Spleen (tissue), 11 donors: ENCODE data around the gene HOXD11. TPM values are rescaled to one million over a fixed set of nuclear protein-coding genes. Genes with fewer than 3 reads are reported as not detected.

Source experiments
- DNase-seq: peaks from one replicate; pipeline ENCODE4 v3.0.0-alpha.2; 2020
- H3K27ac ChIP-seq, 8 donors: fragments of 200-600 bp; sonication (generic) in 7 of 8; 1 replicate in 4 of 8; 2 replicates in 4 of 8; pipeline versions ENCODE4 v1.5.0 to v1.8.0; 2016 to 2021; ENCODE audit warnings: inconsistent platforms in 4 of 8, mild to moderate bottlenecking in 4 of 8, moderate library complexity in 1 of 8
- H3K27me3 ChIP-seq, 7 donors: fragments of 200-600 bp; sonication (generic) in 6 of 7; replicated peaks in 1 of 7; 1 replicate in 4 of 7; 2 replicates in 3 of 7; pipeline versions ENCODE4 v1.5.0 to v1.8.0; 2016 to 2021; ENCODE audit warnings: inconsistent platforms in 3 of 7, mild to moderate bottlenecking in 1 of 7
- H3K36me3 ChIP-seq, 6 donors: fragments of 200-600 bp; sonication (generic) in 5 of 6; 1 replicate in 4 of 6; 2 replicates in 2 of 6; pipeline versions ENCODE4 v1.5.0 to v1.8.0; 2016 to 2021; ENCODE audit warnings: inconsistent platforms in 2 of 6
- H3K4me1 ChIP-seq, 6 donors: fragments of 200-600 bp; sonication (generic) in 5 of 6; 1 replicate in 3 of 6; 2 replicates in 3 of 6; pipeline versions ENCODE4 v1.5.0 to v1.8.0; 2016 to 2021; ENCODE audit warnings: inconsistent platforms in 3 of 6
- H3K4me3 ChIP-seq, 8 donors: fragments of 200-600 bp; sonication (generic) in 7 of 8; 1 replicate in 4 of 8; 2 replicates in 4 of 8; pipeline versions ENCODE4 v1.5.0 to v1.8.0; 2016 to 2021; ENCODE audit warnings: inconsistent platforms in 4 of 8, mild to moderate bottlenecking in 4 of 8, moderate library complexity in 2 of 8
- H3K9me3 ChIP-seq, 8 donors: fragments of 200-600 bp; sonication (generic) in 7 of 8; 1 replicate in 4 of 8; 2 replicates in 4 of 8; pipeline versions ENCODE4 v1.5.0 to v1.8.0; 2016 to 2021; ENCODE audit warnings: inconsistent platforms in 4 of 8
- POLR2A ChIP-seq, 3 donors: fragments of 450-650 bp; IDR thresholded peaks; one replicate each; pipeline ENCODE4 v1.5.1; 2017; ENCODE audit warnings: antibody characterized with exemption in 3 of 3, mild to moderate bottlenecking in 1 of 3
- POLR2AphosphoS5 ChIP-seq, 3 donors: sonication (generic); formaldehyde crosslinking; IDR thresholded peaks; one replicate each; pipeline ENCODE4 v1.5.1; 2017; ENCODE audit warnings: antibody characterized with exemption in 3 of 3
- WGBS, 5 donors: extraction: QIAGEN DNeasy Blood & Tissue Kit in 3 of 5; methylation state at CpG; one replicate each; pipeline versions ENCODE4 v1.1.5 to v1.1.7; 2013 to 2018; 5-methylcytosine and 5-hydroxymethylcytosine counted together
- intact Hi-C: fragments of 100-400 bp; cut with DNase I; formaldehyde crosslinking; loops from one replicate; pipeline ENCODE4 v1.15.0; 2023; ENCODE audit warnings: low total_unique reads
- polyA plus RNA-seq, 3 donors: library from polyadenylated mRNA; stranded (reverse); fragments of 200-250 nt; gene quantifications; one replicate each; pipeline ENCODE4 v1.2.1, GENCODE V29; 2013
- total RNA-seq, 7 donors: library from RNA; depleted of rRNA in 3 of 7; stranded (reverse); fragments of >200 nt in 3 of 7; fragmentation: NEBNext Ultra II Directional in 4 of 7; extraction: Animal tissue kit (Norgen Biotek cat#: 25700) in 4 of 7; gene quantifications; one replicate each; pipeline versions ENCODE4 v1.1.0 to v1.2.1, GENCODE V29; 2016 to 2021
- TF ChIP-seq, protein P1 (sequence below), 11 experiments: fragments of 200-600 bp in 7 of 11; fragments of 450-650 bp in 4 of 11; sonication (generic) in 4 of 11; IDR thresholded peaks in 8 of 11; conservative IDR thresholded peaks in 3 of 11; 1 replicate in 7 of 11; 2 replicates in 4 of 11; pipeline versions ENCODE4 v1.4.0 to v1.8.0; 2016 to 2021; ENCODE audit warnings: antibody characterized with exemption in 11 of 11, inconsistent platforms in 4 of 11, mild to moderate bottlenecking in 1 of 11
- donor health status: healthy with polysubstance abuse.
- donor health status: DM: no; HTN: no; CAD: no; lungs with moderate emphysema.
- donor health status: DM: no; HTN: no; CAD: no.
- donor health status: Bipolar disorder and iron deficiency.
- donor health status: healthy.
- donor health status: DM: no; HTN: no; CAD: no.
- donor health status: DM: yes; HTN: yes; CAD: no.

HOXD11 gene
- total and polyA plus RNA-seq, 10 donors = not detected

DNA sequence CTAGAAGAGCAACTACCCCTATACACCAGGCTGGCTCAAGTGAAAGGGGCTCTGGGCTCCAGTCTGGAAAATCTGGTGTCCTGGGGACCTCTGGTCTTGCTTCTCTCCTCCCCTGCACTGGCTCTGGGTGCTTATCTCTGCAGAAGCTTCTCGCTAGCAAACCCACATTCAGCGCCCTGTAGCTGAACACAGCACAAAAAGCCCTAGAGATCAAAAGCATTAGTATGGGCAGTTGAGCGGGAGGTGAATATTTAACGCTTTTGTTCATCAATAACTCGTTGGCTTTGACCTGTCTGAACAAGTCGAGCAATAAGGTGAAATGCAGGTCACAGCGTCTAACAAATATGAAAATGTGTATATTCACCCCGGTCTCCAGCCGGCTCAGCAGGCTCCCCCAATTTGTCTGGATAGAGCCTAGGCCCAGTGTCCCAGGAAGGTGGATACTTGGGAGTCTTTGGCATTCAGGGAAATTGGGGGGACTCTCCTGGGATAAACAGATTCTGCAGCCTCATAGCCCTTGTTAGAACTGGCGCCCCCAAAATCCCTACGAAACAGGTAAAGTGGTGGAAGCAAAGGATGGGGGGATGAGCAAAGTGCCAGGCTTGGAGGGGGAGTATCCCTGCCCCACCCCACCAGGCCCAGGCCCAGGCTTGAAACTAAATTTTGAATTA is 41.8 kb downstream of the HOXD11 start:
- H3K4me1 ChIP-seq = peaks cover 0 to 25% (median 7%) of the 10 kb centered on the region in 6 donors
- H3K27ac ChIP-seq = no peak overlapping the region
- intact Hi-C loops = no loop called here
- H3K4me3 ChIP-seq = no peak overlapping the region
- peaks cover 0 to 100% (median 64%) of the 10 kb centered on the region in 7 donors for H3K27me3 ChIP-seq
- 41 to 57% (median 49%) methylated on average over 11 of the region's 11 CpGs for WGBS, 5 donors
- no peak for DNase-seq
- H3K36me3 ChIP-seq = no peaks in the 10 kb centered on the region
- TF ChIP-seq POLR2AphosphoS5 (IDR thresholded peaks at IDR 0.05) (no peak), POLR2A (IDR thresholded peaks at IDR 0.05) (no peak)
- TF ChIP-seq, protein P1, sequence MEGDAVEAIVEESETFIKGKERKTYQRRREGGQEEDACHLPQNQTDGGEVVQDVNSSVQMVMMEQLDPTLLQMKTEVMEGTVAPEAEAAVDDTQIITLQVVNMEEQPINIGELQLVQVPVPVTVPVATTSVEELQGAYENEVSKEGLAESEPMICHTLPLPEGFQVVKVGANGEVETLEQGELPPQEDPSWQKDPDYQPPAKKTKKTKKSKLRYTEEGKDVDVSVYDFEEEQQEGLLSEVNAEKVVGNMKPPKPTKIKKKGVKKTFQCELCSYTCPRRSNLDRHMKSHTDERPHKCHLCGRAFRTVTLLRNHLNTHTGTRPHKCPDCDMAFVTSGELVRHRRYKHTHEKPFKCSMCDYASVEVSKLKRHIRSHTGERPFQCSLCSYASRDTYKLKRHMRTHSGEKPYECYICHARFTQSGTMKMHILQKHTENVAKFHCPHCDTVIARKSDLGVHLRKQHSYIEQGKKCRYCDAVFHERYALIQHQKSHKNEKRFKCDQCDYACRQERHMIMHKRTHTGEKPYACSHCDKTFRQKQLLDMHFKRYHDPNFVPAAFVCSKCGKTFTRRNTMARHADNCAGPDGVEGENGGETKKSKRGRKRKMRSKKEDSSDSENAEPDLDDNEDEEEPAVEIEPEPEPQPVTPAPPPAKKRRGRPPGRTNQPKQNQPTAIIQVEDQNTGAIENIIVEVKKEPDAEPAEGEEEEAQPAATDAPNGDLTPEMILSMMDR (IDR thresholded peaks at IDR 0.05 in 8 of 11, conservative IDR thresholded peaks at IDR 0.05 in 3 of 11) = no peak
- no peaks in the 10 kb centered on the region for H3K9me3 ChIP-seq

GRCh38 chr2:176149481-176149938 is 42.4 kb downstream of the HOXD11 start:
- peaks cover 0 to 100% (median 70%) of the 10 kb centered on the region in 7 donors for H3K27me3 ChIP-seq
- intact Hi-C loops = no loop called here
- DNase-seq = no peak

GRCh38 chr2:176149939-176150583 is 43.0 kb downstream of the HOXD11 start:
- no peaks in the 10 kb centered on the region for H3K9me3 ChIP-seq
- DNase-seq = no peak
- no peak overlapping the region for H3K4me3 ChIP-seq
- H3K36me3 ChIP-seq = no peaks in the 10 kb centered on the region
- 31 to 42% (median 33%) methylated on average over 24 of the region's 24 CpGs for WGBS, 5 donors
- peaks cover 0 to 100% (median 74%) of the 10 kb centered on the region in 7 donors for H3K27me3 ChIP-seq
- TF ChIP-seq POLR2A (IDR thresholded peaks at IDR 0.05) = no peak
- TF ChIP-seq, protein P1 (IDR thresholded peaks at IDR 0.05 in 8 of 11, conservative IDR thresholded peaks at IDR 0.05 in 3 of 11) = no peak
- TF ChIP-seq POLR2AphosphoS5 (IDR thresholded peaks at IDR 0.05) = no peak
- H3K27ac ChIP-seq = no peak overlapping the region
- peaks cover 0 to 25% (median 7%) of the 10 kb centered on the region in 6 donors for H3K4me1 ChIP-seq
- intact Hi-C loops = no loop called here

More at GRCh38 chr2:176149481-176149938, 42.4 kb downstream of the HOXD11 start:
- 30 to 43% (median 33%) methylated on average over 20 to 22 of the region's 22 CpGs for WGBS, 5 donors
- peaks cover 0 to 25% (median 7%) of the 10 kb centered on the region in 6 donors for H3K4me1 ChIP-seq
- no peaks in the 10 kb centered on the region for H3K9me3 ChIP-seq
- H3K36me3 ChIP-seq = no peaks in the 10 kb centered on the region
- no peak overlapping the region for H3K4me3 ChIP-seq
- TF ChIP-seq, protein P1 (IDR thresholded peaks at IDR 0.05 in 8 of 11, conservative IDR thresholded peaks at IDR 0.05 in 3 of 11) = no peak
- TF ChIP-seq POLR2A (IDR thresholded peaks at IDR 0.05) = no peak
- TF ChIP-seq POLR2AphosphoS5 (IDR thresholded peaks at IDR 0.05) = no peak
- no peak overlapping the region for H3K27ac ChIP-seq
